K562 (cell line): Measurements from ENCODE around the gene HNRNPA2B1. TPM values are rescaled to one million over a fixed set of nuclear protein-coding genes. Genes with fewer than 3 reads are reported as not detected.

Experiments
- CBX3 ChIP-seq, 2 experiments: IDR thresholded peaks; 1 replicate in 1 of 2; 2 replicates in 1 of 2; pipeline ENCODE4 v1.6.1; 2012; ENCODE audit warnings: inconsistent platforms in 2 of 2, low read length in 2 of 2, borderline replicate concordance in 1 of 2, control low read depth in 1 of 2
- DPF2 ChIP-seq: fragments of 450-650 bp; IDR thresholded peaks from 2 replicates; pipeline ENCODE4 v1.6.1; 2016
- ETV6 ChIP-seq, 3 experiments: fragments of 150-350 bp in 1 of 3; sonication (generic) in 1 of 3; formaldehyde crosslinking in 1 of 3; IDR thresholded peaks; 2 replicates each; pipeline versions ENCODE4 v1.6.1 to v1.8.0; 2014 to 2022; ENCODE audit warnings: borderline replicate concordance in 2 of 3, low read depth in 2 of 3, antibody characterized with exemption in 1 of 3, low read length in 1 of 3, mild to moderate bottlenecking in 1 of 3, missing genetic modification reagents in 1 of 3
- FOXK1 ChIP-seq: sonication (generic); formaldehyde crosslinking; IDR thresholded peaks from 2 replicates; pipeline ENCODE4 v1.8.0; 2022; ENCODE audit warnings: missing genetic modification reagents, mild to moderate bottlenecking, borderline replicate concordance
- GABPA ChIP-seq: fragments of 200-800 bp; sonication (Bioruptor generic); conservative IDR thresholded peaks from 2 replicates; pipeline ENCODE4 v1.6.1; 2016; ENCODE audit warnings: low read depth, missing genetic modification characterization, missing compliant biosample characterization
- HMG20B ChIP-seq: fragments of 250-450 bp; sonication (Bioruptor Pico); IDR thresholded peaks from 2 replicates; pipeline ENCODE4 v1.5.0; 2021; ENCODE audit warnings: mild to moderate bottlenecking
- JUN ChIP-seq, 2 experiments: sonication (generic) in 1 of 2; formaldehyde crosslinking in 1 of 2; IDR thresholded peaks; 2 replicates each; pipeline versions ENCODE4 v1.6.1 to v1.8.0; 2012 to 2022; ENCODE audit warnings: borderline replicate concordance in 2 of 2, mild to moderate bottlenecking in 2 of 2, improper control_type of control experiment in 1 of 2, low read depth in 1 of 2, low read length in 1 of 2, missing genetic modification reagents in 1 of 2
- KAT7 ChIP-seq: sonication (generic); formaldehyde crosslinking; IDR thresholded peaks from 2 replicates; pipeline ENCODE4 v1.8.0; 2022; ENCODE audit warnings: missing genetic modification reagents, mild to moderate bottlenecking, borderline replicate concordance
- LCOR ChIP-seq: sonication (generic); formaldehyde crosslinking; IDR thresholded peaks from 2 replicates; pipeline ENCODE4 v1.8.0; 2022; ENCODE audit warnings: mild to moderate bottlenecking, missing genetic modification reagents
- MYC ChIP-seq, 2 experiments: fragments of 250-450 bp in 1 of 2; sonication (Bioruptor Pico) in 1 of 2; IDR thresholded peaks; 2 replicates each; pipeline versions ENCODE4 v1.5.1 to v1.6.1; 2012 to 2021; ENCODE audit warnings: low read depth in 2 of 2, borderline replicate concordance in 1 of 2, improper control_type of control experiment in 1 of 2, low read length in 1 of 2, mild to moderate bottlenecking in 1 of 2, moderate library complexity in 1 of 2
- PRPF4 ChIP-seq: fragments of 200-400 bp; formaldehyde crosslinking; IDR thresholded peaks from one replicate; pipeline ENCODE4 v1.6.1; 2017; ENCODE audit warnings: low read length, low read depth, mild to moderate bottlenecking; ENCODE audit not compliant: insufficient read depth, poor library complexity, severe bottlenecking
- SIN3A ChIP-seq, 2 experiments: fragments of 150-350 bp in 1 of 2; IDR thresholded peaks; 2 replicates each; pipeline ENCODE4 v1.6.1; 2011 to 2016; ENCODE audit warnings: borderline replicate concordance in 2 of 2, low read depth in 2 of 2, low read length in 2 of 2, mild to moderate bottlenecking in 2 of 2, moderate library complexity in 2 of 2; ENCODE audit not compliant: control insufficient read depth in 1 of 2
- SOX6 ChIP-seq: fragments of 450-650 bp; IDR thresholded peaks from 2 replicates; pipeline ENCODE4 v1.6.1; 2014; ENCODE audit warnings: mild to moderate bottlenecking
- TAF7 ChIP-seq: fragments of 450-650 bp; IDR thresholded peaks from 2 replicates; pipeline ENCODE4 v1.6.1; 2016; ENCODE audit warnings: missing genetic modification characterization, missing compliant biosample characterization
- TEAD1 ChIP-seq, 2 experiments: fragments of 450-650 bp in 1 of 2; sonication (generic) in 1 of 2; formaldehyde crosslinking; IDR thresholded peaks; 2 replicates each; pipeline versions ENCODE4 v1.4.0 to v1.8.0; 2020 to 2022; ENCODE audit warnings: mild to moderate bottlenecking in 2 of 2, missing genetic modification reagents in 1 of 2
- TOE1 ChIP-seq, 2 experiments: fragments of 450-650 bp in 1 of 2; sonication (generic) in 1 of 2; formaldehyde crosslinking in 1 of 2; IDR thresholded peaks; 2 replicates each; pipeline versions ENCODE4 v1.7.1 to v1.8.0; 2016 to 2022; ENCODE audit warnings: borderline replicate concordance in 2 of 2, mild to moderate bottlenecking in 2 of 2, antibody characterized with exemption in 1 of 2, inconsistent platforms in 1 of 2, low read depth in 1 of 2, missing genetic modification reagents in 1 of 2, moderate library complexity in 1 of 2
- ZBTB1 ChIP-seq: sonication (generic); formaldehyde crosslinking; IDR thresholded peaks from 2 replicates; pipeline ENCODE4 v1.8.1; 2023; ENCODE audit warnings: missing genetic modification reagents, low read depth, mild to moderate bottlenecking, borderline replicate concordance
- ZNF140 ChIP-seq: fragments of 250-450 bp; sonication (Bioruptor Pico); IDR thresholded peaks from 2 replicates; pipeline ENCODE4 v1.8.0; 2021; ENCODE audit warnings: moderate library complexity, mild to moderate bottlenecking, inconsistent platforms
- ZNF583 ChIP-seq: fragments of 250-450 bp; sonication (Bioruptor Pico); IDR thresholded peaks from 2 replicates; pipeline ENCODE4 v1.4.0; 2020
- ZNF764 ChIP-seq: fragments of 250-450 bp; sonication (Bioruptor Pico); IDR thresholded peaks from 2 replicates; pipeline ENCODE4 v1.4.0; 2020; ENCODE audit warnings: low read depth, mild to moderate bottlenecking, moderate library complexity
- polyA plus RNA-seq, 8 experiments: library from polyadenylated mRNA; depleted of rRNA in 4 of 8; stranded (reverse) in 5 of 8; unstranded in 3 of 8; fragments of >200 nt; fragmentation: Nextera tagmentation in 2 of 8; fragmentation: Illumina TruSeq in 1 of 8; extraction: Ambion mirVana in 2 of 8; extraction: Trizol in 1 of 8; gene quantifications; 2 replicates each; pipeline versions ENCODE4 v1.2.1 to v1.2.3, GENCODE V29; 2011 to 2014; ENCODE audit warnings: inconsistent platforms in 1 of 8, missing spikeins in 1 of 8
- total RNA-seq, 7 experiments: library from RNA; depleted of rRNA in 6 of 7; stranded (reverse); fragments of >200 nt in 6 of 7; fragmentation: Illumina TruSeq in 2 of 7; extraction: Trizol in 2 of 7; gene quantifications; 2 replicates each; pipeline versions ENCODE4 v1.2.1 to v1.2.3, GENCODE V29; 2011 to 2021; ENCODE audit warnings: low replicate concordance in 1 of 7
- TF ChIP-seq, protein P1 (sequence below), 2 experiments: fragments of 450-650 bp in 1 of 2; sonication (generic) in 1 of 2; formaldehyde crosslinking; conservative IDR thresholded peaks; 2 replicates each; pipeline versions ENCODE4 v1.4.0 to v1.8.1; 2020 to 2022; ENCODE audit warnings: mild to moderate bottlenecking in 1 of 2, missing genetic modification reagents in 1 of 2
- TF ChIP-seq, protein P2 (sequence below), 2 experiments: fragments of 450-650 bp; IDR thresholded peaks; 2 replicates each; pipeline ENCODE4 v1.6.1; 2016

The HNRNPA2B1 gene
- total and polyA plus RNA-seq, 9 of the 15 experiments (the other 6 are each of a cell fraction or from before 2014, with no cell fraction given) = 630 to 1,989 (median 865) TPM

DNA sequence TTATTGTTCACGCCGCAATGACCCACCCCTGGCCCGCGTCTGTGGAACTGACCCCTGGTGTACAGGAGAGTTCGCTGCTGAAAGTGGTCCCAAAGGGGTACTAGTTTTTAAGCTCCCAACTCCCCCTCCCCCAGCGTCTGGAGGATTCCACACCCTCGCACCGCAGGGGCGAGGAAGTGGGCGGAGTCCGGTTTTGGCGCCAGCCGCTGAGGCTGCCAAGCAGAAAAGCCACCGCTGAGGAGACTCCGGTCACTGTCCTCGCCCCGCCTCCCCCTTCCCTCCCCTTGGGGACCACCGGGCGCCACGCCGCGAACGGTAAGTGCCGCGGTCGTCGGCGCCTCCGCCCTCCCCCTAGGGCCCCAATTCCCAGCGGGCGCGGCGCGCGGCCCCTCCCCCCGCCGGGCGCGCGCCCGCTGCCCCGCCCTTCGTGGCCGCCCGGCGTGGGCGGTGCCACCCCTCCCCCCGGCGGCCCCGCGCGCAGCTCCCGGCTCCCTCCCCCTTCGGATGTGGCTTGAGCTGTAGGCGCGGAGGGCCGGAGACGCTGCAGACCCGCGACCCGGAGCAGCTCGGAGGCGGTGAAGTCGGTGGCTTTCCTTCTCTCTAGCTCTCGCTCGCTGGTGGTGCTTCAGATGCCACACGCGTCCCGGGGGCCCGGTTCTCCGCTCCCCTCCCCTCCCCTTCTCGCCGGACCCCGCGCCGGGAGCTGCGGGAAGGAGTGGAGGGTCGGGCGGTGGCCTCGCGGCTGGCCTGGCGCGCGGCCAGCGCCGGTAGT lies 887 bp upstream of the HNRNPA2B1 start, which contains the start of gene CBX3 (continued):
- TF ChIP-seq JUN (IDR thresholded peaks at IDR 0.05; ENCODE audit: borderline replicate concordance, low read depth, low read length) (no peak), JUN (CRISPR knock-in tag; IDR thresholded peaks at IDR 0.05; ENCODE audit: borderline replicate concordance) (0 out of 2 replicates have a peak, but pooled peaks have one; percentile 67), MYC (IDR thresholded peaks at IDR 0.05; ENCODE audit: low read depth, low read length) (peak; percentile 48), MYC (CRISPR knock-in tag; IDR thresholded peaks at IDR 0.05; ENCODE audit: borderline replicate concordance, low read depth) (peak; percentile 36; the same call in 1 of the 2 replicates), KAT7 (CRISPR knock-in tag) (peak; percentile 51; the same call in 1 of the 2 replicates), ZNF583 (CRISPR knock-in tag) (0 out of 2 replicates have a peak, but pooled peaks have one; percentile 63), LCOR (CRISPR knock-in tag) (no peak), SIN3A (IDR thresholded peaks at IDR 0.05; ENCODE audit: borderline replicate concordance in 2 of 2, control insufficient read depth in 1 of 2, low read depth in 2 of 2, low read length in 2 of 2) (peak; percentile 37 to 56; a peak in 2 of 4 replicates), ETV6 (IDR thresholded peaks at IDR 0.05; ENCODE audit: borderline replicate concordance in 1 of 2, low read depth in 2 of 2, low read length in 1 of 2) (peak in 1 of 2 experiments; percentile 17; a peak in 1 of 4 replicates), ETV6 (CRISPR knock-in tag; IDR thresholded peaks at IDR 0.05; ENCODE audit: borderline replicate concordance) (no peak), HMG20B (no peak), DPF2 (no peak; the same call in 1 of the 2 replicates), TOE1 (IDR thresholded peaks at IDR 0.05; ENCODE audit: borderline replicate concordance) (peak; percentile 20), TOE1 (CRISPR knock-in tag; IDR thresholded peaks at IDR 0.05; ENCODE audit: borderline replicate concordance, low read depth) (no peak), ZNF140 (CRISPR knock-in tag) (no peak), FOXK1 (CRISPR knock-in tag) (no peak), GABPA (tag) (peak; percentile 40), SOX6 (0 out of 2 replicates have a peak, but pooled peaks have one; percentile 28), TAF7 (tag) (peak; percentile 82), ZNF764 (CRISPR knock-in tag) (0 out of 2 replicates have a peak, but pooled peaks have one; percentile 61), TEAD1 (CRISPR knock-in tag; IDR thresholded peaks at IDR 0.05) (peak in 1 of 2 experiments; percentile 46; a peak in 1 of 4 replicates), PRPF4 (peak; percentile 94), CBX3 (IDR thresholded peaks at IDR 0.05; ENCODE audit: borderline replicate concordance in 1 of 2, low read length in 2 of 2) (peak in 1 of 2 experiments; percentile 6; a peak in 1 of 3 replicates), ZBTB1 (peak; percentile 79)
- TF ChIP-seq, protein P1, sequence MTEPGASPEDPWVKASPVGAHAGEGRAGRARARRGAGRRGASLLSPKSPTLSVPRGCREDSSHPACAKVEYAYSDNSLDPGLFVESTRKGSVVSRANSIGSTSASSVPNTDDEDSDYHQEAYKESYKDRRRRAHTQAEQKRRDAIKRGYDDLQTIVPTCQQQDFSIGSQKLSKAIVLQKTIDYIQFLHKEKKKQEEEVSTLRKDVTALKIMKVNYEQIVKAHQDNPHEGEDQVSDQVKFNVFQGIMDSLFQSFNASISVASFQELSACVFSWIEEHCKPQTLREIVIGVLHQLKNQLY (CRISPR knock-in tag; conservative IDR thresholded peaks at IDR 0.05) = no peak
- TF ChIP-seq, protein P2, sequence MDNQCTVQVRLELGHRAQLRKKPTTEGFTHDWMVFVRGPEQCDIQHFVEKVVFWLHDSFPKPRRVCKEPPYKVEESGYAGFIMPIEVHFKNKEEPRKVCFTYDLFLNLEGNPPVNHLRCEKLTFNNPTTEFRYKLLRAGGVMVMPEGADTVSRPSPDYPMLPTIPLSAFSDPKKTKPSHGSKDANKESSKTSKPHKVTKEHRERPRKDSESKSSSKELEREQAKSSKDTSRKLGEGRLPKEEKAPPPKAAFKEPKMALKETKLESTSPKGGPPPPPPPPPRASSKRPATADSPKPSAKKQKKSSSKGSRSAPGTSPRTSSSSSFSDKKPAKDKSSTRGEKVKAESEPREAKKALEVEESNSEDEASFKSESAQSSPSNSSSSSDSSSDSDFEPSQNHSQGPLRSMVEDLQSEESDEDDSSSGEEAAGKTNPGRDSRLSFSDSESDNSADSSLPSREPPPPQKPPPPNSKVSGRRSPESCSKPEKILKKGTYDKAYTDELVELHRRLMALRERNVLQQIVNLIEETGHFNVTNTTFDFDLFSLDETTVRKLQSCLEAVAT (IDR thresholded peaks at IDR 0.05) = peak; percentile 81 to 84
